NCI-H510A (cell line): Measurements from ENCODE around the gene PACRG.
"Not testable (repeated sequence)": the region's sequence is repeated elsewhere in the genome, so short reads cannot be mapped to it uniquely, and the experiment has no call there.

Experiments
- DNase-seq: peaks from one replicate; lab custom pipeline; 2025; lab: John Stamatoyannopoulos, UW

The PACRG gene

DNA sequence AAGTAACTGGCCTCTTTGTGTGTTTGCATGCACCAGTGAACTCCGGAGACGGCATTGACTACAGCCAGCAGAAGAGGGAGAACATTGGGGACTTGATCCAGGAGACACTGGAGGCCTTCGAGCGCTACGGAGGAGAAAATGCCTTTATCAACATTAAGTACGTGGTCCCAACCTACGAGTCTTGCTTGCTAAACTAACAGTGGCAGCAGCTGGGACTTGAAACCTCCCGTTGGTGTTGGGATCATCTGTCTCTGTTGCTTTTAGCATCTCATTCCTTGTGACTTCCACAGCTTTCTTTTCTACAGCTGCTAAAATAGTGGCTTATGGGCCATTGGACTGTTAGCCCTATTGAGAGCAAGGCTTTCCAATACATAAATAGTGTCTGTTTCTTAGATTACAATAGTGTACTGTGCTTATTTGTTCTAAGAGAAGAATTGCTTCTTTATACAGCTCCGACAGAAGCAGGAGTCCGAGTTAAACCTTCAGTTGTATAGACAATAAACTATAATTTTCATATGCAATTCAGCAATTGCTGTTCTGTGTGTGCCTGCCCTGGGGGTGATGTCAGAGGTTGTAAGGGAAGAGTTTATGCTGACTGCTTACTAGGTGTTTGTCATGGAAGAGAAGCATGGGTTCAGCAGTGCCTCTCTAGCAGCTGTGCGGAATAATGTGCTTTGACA lies 587.2 kb downstream of the PACRG start:
- no peak for DNase-seq

DNA sequence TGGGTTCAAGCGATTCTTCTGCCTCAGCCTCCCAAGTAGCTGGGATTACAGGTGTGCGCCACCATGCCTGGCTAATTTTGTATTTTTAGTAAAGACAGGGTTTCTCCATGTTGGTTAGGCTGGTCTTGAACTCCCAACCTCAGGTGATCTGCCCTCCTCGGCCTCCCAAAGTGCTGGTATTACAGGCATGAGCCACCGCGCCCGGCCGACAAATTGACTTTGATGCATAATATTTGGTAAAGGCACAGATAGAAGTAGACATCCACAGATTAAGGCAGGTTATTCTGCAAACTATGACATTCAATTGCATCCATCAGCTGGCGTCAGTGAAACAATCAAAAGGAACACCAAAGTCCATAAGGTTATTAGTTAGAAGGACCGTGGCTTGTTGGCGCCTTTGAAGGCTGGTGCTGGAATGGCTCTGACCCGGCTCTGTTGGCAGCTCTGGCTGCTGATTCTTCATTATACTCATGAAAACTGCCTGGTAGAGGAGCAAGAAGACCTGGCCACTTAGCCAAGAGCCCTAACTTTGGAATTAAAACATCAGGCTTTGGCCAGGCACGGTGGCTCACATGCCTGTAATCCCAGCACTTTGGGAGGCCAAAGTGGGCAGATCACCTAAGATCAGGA lies 589.2 kb downstream of the PACRG start:
- not testable (repeated sequence) for DNase-seq

DNA sequence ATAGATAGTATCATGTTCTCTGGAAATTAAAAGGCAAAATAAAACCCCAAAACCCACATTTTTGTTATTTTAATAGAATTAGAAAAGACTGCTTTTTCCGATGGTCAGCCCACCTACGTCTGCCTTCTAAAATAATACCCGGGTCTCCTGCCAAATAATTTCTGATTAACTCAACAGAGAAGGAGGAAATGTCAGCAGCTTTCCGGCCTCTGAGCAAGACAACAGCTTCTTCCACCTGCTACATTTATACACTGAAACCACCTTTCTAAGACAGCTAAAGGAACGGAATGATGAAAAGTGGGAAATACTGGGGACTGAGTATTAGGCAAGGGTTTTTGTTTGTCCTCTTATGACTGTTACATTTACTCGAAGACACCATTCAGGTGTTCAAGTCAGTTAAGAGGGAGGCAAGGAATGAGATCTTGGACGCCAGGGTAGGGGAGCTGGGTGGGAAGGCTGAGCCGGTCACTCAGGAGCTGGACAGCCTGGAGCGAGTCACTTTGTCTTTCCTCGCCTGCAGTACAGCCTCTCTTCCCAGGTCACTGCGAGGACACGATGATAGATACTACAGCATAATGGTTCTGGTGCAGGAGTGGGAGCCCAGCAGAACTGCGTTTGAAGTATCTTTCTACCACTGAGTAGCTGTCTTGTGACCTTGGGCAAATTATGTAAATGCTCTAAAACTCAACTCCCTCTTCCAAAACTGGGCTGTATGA lies 590.5 kb downstream of the PACRG start:
- DNase-seq, result no peak

DNA sequence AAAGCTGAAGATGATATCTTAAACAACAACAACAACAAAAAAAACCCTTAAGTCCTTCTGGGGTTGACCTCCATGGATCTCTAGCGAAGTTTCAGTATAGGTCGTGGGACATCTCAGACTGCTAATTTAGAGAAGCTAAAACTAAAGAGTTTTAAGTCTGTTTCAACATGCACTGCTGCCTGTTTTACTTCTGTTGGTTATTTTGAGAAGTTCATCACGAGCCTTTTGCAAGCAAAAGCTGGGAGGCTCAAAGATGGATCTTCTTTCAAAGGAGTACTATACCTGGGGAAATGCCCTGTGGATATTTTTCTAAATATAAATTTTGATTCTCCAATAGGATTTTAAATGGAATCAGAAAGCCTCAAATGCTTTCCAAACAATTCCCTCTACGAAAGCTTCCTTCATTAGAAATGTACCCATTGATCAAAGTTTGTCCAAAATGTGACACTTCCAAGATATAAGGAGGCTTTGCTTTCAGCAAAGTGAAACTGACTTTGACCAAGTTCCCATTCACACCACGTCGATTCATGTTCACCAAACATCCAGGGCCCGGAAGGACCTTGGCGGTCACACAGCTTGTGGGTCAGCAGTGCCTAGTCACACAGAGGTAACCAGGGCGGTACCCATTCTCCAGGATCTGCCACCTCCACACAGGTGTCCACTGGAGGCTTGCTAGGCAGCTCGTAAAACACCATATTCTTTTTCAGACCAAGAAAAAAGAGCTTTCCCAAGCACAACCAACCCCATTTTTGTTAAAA lies 592.0 kb downstream of the PACRG start:
- DNase-seq, result no peak

DNA sequence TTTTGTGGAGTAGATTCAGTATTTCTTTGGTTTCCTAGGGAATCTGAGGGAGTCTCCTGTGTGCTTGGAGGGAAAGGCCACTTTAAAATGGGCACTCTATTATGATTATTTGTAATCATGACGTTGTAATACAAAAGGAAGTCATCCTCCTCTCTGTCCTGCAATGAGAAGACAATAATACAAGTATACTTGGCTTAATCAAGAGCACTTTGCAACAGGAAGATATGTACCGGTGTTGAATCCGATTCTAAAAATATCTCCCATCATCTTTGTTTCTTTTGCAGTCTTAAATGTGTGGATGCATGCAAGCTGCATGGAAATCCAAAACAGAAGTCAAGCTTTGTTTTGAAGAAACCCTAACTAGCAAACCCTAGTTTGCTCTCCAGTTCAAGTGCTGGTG lies 592.6 kb downstream of the PACRG start:
- DNase-seq, result no peak

DNA sequence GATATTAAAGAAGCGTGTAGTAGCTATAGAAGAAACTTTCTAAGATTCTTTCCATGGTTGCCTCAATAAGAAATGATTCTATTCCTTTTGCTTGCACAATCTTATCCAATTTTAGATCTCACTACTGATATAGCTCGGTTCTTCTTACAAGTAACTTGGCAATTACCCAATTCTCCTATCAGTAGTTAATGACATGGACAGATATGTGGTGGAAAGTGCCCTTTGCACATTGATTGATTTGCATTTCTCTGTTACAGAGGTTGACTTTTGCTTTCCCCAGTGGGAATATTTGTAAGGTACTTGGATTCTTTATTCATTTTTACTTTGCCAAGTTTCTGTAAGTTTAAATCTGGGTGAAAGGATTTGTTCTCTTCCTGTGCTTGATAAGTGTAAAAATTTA lies 593.0 kb downstream of the PACRG start:
- no peak for DNase-seq

DNA sequence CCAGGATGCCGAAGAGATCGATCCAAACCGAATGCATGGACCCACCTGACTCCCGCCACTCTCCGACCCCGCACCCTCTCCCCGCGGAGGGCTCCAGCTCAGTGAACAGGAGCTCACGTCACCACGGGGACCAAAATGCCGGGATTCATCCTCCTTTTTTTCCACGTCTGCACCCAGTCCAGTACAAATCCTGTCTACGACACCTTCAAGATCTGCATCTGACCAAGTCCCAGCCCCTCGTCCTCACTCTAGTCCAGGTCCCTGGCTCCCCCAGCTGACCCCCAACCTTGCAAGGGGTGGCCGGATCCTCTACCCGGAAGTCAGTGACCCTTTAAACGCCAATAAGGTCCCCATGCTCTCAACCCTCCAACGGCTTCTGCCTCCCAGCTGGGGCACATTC lies 593.9 kb downstream of the PACRG start:
- DNase-seq, result no peak

DNA sequence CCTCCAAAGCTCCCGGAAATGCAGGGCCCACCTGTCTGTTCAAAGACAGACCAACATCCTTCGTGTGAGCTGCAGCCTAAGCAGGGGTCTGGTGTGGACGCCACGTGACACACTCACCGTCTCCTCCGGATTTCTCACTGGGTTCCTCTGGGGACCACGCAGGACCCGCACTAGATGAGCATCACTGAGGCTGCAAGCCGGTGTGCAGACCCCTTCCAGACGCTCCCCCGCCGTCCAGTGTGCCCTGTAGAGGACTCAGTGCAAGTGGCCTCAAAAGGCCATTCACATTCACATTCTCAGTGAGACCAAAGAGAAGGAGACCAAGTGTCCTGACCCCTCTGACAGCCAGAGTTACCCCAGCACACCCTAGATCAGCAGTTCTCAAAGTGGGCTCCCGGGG lies 595.5 kb downstream of the PACRG start:
- no peak for DNase-seq

DNA sequence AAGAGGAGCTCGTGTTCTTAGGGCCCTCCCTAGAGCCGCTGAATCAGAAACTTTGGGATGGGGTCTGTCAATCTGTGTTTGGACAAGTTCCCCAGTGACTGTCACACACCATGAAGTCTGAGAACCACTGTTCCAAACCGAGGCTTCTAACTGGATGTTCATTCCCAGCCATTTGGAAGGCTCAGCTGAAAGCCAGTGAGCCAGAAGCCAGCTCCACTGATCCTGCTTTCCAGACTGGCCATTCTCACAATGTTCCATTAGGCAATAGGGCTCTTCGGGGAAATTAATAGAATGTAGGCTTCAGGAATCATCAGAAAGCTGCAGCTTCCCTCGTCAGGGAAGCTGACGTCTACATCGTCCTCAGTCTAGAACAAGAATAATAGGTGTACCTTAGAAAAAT lies 595.9 kb downstream of the PACRG start:
- DNase-seq, result no peak

DNA sequence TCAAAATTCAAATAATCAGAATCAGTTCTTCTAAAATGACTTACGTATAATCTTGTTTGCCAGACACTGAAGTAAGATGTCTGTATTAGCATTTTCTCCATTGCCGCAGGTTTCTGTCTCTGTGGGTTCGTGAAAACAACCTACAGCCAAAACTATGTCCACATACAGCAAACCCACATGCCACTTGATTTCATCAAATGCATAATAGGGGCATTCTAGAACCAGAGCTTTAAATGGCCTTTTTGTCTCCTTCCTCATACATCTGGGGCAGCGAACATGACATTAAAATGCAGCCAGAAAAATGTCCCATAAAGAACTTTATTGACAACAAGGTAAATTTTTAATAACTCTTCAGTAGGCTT lies 596.5 kb downstream of the PACRG start:
- no peak for DNase-seq

DNA sequence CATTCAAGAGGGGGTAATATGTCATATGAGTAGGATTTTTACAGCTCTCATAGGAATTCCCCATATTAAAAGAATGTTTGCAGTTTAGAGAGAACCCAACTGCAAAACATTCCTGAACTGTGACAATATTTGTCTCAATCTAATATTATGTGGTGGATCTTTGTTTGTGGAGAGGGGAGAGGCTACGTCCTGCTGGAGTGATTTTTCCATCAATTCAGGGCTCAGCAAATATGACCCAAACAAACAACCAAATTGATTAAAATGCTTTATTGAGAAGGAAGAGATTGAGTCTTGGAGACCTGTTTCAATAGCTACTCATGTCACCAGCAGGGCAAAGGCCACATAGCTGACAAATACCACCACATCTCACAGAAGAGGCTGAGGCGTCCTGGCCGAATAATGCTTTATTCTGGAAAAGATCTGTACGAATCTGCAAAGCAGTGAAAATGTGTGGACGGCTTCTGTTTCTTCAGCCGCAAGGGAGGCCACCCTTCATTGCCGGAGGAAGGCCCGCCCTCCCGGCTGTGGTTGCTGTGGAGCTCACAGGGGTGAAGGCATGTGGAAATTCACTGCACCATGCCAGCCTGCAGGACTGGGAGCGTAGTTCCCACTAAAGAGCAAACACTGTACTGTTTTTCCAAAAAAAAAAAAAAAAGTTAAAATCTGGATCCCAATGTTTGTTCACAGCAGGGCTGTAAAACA lies 597.1 kb downstream of the PACRG start:
- no peak for DNase-seq

DNA sequence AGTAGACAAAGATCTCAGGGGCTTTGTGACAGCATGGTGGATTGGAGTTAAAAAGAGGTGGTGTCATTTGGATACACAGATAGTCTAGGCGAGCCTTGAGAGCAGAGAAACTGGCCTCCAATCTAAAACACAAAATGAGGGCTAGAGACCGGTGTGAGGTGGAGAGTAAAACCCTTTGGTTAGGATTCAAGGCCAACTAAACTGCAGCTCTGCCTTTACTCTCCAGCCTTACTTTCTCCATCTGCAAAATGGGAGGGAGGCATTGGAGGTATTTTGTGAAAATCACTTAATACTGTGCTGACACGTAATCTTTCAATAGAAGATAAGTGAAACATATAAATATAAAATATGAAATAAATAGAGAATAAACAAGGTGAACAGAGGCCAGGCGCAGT lies 597.6 kb downstream of the PACRG start:
- no peak for DNase-seq

DNA sequence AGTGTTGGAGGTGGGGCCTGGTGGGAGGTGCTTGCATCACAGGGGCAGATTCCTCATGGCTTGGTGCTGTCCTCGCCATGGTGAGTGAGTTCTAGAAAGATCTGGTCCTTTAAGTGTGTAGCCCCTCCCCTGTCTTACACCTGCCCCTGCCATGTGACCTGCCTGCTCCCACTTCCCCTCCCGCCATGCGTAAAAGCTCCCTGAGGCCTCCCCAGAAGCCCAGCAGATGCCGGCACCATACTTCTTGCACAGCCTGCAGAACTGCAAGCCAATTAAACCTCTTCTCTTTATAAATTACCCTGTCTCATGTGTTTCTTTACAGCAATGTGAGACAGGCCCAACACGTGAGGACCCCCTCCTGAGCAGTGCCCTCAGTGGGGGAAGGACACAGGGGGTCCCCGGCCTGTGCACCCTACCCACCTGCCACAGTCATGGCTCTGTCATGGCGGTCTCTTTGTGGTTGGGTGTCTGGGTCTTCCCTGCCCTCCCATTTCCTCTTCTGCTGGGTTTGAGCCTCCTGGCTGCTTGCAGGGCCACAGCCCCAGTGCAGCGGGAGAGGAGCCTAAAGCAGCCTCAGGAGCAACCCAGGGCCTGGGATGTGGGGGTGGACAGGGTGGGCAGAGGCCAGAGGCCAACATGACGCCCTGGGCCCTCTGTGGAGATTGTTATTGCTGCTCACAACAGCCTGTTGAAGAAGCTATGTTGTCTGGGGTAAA lies 599.5 kb downstream of the PACRG start:
- no peak for DNase-seq

DNA sequence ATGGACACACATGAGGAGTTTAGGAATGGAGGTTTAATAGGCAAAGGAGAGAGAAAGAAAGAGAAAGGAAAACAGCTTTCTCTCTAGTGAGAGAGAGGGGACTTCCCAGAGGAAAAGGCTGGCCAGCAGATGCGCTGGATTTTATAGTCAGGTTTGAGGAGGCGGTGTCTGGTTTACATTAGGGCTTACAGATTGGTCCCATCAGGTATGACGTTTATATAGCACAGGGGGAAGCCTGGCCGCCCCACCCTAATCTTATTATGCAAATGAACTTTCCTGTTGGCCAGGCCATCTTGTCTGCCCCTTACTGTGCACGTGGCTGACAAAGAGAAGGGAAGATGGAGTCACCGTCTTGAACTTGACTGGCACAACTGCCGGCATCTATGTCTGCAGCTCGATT lies 600.1 kb downstream of the PACRG start:
- no peak for DNase-seq

DNA sequence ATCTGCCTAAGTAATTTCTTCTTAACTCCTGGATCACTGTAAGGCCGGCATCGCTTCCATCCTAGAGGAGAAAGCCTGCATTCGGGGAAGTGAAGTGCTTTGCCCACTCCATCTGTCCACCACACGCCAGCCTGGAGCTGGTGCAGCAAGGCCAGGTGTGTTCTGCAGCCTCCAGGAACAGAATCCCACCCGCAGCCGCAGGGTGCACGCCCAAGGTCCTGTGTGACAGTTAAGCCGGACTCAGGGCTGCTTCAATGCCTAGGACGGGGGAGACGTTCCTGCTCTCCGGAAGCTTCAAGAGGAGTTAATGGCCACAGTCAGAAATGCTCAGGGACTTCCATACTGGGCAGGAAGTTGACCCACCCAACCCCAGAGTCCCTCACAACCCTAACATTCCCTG lies 600.6 kb downstream of the PACRG start:
- DNase-seq, result no peak

DNA sequence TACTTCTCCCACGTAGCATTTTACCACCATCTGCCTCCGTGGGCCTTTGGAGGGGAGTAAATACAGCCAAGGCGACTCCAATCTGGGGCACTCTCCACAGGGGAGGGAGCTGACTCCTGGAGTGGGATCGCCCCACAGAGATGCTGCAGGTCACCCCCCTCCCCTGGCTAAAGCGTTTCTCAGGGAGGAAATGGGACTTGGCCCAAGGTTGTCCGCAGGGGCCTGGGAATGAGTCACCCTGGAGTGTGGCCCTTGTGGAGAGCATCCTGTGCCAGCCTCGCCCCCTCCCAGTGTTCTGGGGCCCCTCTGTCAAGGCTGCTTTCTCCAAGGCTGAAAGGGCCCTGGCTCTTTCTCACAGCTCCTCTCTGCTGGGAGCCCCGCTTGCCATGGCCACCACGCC lies 602.2 kb downstream of the PACRG start:
- DNase-seq, result no peak

DNA sequence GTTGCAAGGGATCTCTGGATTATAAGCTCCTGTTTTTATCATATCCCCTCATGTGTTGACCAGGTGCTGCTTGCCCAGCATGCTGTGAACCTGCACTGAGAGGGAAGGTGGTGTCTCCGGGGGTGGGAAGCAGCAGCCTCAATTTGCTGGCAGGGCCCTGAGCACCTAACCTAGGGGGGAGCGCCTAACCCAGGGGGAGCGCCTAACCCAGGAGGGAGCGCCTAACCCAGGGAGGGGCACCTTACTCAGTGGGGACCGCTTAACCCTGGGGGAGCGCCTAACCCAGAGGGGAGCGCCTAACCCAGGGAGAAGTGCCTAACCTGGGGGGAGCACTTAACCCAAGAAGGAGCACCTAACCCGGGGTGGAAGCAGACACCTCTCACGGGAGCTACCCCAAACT lies 603.5 kb downstream of the PACRG start:
- DNase-seq, result no peak

DNA sequence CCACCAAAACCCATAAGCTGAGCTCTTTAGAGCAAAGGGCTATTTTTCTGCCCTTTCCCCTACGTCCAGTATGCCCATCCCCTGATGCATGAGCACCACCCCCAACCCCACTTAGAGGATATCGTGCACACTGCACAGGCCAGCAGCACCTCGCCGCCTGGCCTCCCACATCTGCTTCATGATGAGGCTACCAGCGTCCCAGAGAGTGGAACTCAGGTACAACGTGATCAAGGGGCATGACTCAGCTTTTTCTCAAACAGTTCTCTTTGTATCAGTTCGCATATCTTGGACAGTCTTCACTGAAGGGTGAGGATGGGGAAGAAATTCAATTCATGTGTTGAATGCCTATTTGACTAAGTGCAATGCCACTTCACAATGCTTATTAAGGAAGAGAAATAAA lies 604.8 kb downstream of the PACRG start:
- DNase-seq, result no peak

DNA sequence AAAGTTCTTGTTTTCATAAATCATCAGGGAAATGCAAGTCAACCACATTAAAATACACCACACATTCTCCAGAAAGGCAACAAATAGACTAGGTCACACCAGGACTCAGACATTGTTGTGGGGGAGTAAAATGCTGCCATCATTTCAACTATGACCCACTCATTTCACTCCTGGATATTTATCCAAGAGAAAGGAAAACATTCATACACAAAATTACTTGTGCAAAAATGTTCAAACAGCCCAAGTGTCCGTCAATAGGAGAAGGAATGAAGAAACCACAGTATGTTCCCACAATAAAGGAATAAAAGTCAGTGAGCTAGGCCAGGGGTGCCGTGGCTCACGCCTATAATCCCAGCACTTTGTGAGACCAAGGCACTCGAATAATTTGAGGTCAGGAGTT lies 605.3 kb downstream of the PACRG start:
- no peak for DNase-seq

DNA sequence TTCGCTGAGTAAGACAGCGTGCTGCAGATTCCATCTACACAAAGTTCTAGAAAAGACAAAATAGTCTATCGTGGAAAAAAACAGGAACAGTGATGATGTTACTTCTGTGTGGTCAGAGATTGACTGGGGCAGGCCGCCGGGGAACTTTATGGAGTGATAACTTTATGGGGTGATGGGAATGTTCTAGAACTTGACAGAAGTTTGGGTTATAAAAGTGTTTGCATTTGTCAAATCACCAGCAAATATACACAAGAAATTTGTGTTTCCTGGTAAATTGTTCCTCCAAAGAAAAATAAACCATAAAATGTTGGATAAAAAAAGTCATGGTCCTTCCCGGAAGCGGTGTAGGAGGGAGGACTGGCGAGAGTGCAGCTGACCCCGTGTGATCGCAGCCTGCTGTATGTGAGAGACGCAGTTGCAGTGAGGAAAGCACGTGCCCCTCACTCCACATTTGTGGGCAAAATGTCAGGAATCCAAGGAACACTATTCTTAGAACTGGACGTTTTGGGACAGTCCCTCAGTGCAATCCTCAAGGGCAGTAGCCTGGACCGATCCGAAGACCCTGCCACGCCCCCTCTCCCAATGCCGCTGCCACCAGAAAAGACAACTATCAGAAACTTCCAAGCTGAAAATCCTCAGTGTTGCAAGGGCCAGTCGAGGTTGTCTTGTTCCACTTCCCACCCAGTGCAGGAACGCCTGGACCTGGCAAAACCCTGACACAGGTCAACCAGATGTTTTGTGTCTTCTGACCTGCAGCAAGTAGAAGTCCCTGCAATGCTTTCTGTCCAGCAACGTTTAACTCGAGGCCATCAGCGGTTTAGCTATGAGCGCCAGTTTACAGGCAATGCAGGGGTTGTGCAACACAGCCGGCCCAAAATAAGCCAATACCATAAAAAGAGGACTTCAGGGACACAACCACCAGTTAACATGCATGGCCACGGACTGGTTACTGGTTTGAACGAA lies 606.2 kb downstream of the PACRG start:
- DNase-seq, result no peak
